IgD-negative memory B cell (primary cell): ENCODE data around the gene RBBP8NL. TPM values are rescaled to one million over a fixed set of nuclear protein-coding genes. Genes with fewer than 3 reads are reported as not detected.

Experiments
- H3K27ac Mint-ChIP-seq, 3 donors: one replicate each; pipeline ENCODE4 v1.8.0; 2020 to 2022; ENCODE audit warnings: mild to moderate bottlenecking in 3 of 3, mixed read lengths in 3 of 3, moderate library complexity in 1 of 3
- H3K27me3 Mint-ChIP-seq: one replicate; pipeline ENCODE4 v1.8.0; 2021; ENCODE audit warnings: mixed read lengths
- H3K36me3 Mint-ChIP-seq: one replicate; pipeline ENCODE4 v1.8.0; 2020; ENCODE audit warnings: mild to moderate bottlenecking, mixed read lengths
- H3K4me1 Mint-ChIP-seq, 3 donors: one replicate each; pipeline ENCODE4 v1.8.0; 2020 to 2022; ENCODE audit warnings: mixed read lengths in 3 of 3, mild to moderate bottlenecking in 1 of 3
- H3K4me3 Mint-ChIP-seq, 4 donors: one replicate each; pipeline ENCODE4 v1.8.0; 2020 to 2022; ENCODE audit warnings: mild to moderate bottlenecking in 4 of 4, mixed read lengths in 4 of 4, moderate library complexity in 3 of 4
- H3K9me3 Mint-ChIP-seq, 3 donors: one replicate each; pipeline ENCODE4 v1.8.0; 2020 to 2021; ENCODE audit warnings: mixed read lengths in 3 of 3, mild to moderate bottlenecking in 1 of 3
- polyA plus RNA-seq: library from polyadenylated mRNA; unstranded; fragments of 300-500 nt; fragmentation: Illumina TruSeq; gene quantifications from one replicate; pipeline ENCODE4 v1.2.3, GENCODE V29; 2021

The RBBP8NL gene
- polyA plus RNA-seq, 1 donor from 2014 or later: not detected

DNA sequence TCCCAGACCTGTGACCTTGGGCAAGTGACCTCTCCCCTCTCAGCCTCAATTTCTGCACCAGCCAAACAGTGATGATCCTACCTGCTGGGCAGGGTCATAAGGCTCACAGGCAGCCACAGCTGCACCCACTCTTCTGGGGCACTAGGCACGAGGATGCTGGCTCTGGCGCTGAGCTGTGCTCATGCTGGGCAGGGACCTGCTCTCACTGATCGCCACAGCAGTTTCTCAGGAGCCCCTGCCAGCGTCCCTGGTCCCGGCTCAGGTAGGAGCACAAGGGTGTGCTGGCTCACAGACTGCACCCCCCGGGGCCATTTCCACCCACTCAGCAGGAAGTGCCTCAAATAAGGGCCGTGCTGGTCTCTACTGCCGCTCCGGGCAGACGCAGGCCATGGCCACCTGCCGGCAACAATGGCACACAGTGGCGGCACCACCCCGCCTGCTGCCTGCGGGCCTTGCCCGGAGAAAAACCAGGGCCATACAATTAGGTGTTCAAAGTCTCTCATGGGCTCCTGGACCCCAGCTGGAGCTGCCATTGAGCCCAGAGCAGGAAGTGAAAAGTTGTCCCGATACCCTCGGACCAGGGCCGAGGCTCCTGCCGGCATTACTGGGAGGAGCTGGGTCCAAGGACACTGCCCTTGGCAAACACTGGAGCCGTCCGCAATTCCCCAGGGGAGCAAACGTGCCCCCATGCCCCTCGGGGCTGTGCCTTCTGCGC, 15.7 kb downstream of the RBBP8NL start:
- Mint-ChIP-seq H3K36me3 (no peaks in the 10 kb centered on the region), H3K4me1 (peaks cover 0 to 9% (median 6%) of the 10 kb centered on the region in 3 donors), H3K27ac (no peak overlapping the region), H3K27me3 (peaks cover 3% of the 10 kb centered on the region), H3K4me3 (peak overlapping the region in 1 of 4 donors; percentile 12), H3K9me3 (no peaks in the 10 kb centered on the region)

DNA sequence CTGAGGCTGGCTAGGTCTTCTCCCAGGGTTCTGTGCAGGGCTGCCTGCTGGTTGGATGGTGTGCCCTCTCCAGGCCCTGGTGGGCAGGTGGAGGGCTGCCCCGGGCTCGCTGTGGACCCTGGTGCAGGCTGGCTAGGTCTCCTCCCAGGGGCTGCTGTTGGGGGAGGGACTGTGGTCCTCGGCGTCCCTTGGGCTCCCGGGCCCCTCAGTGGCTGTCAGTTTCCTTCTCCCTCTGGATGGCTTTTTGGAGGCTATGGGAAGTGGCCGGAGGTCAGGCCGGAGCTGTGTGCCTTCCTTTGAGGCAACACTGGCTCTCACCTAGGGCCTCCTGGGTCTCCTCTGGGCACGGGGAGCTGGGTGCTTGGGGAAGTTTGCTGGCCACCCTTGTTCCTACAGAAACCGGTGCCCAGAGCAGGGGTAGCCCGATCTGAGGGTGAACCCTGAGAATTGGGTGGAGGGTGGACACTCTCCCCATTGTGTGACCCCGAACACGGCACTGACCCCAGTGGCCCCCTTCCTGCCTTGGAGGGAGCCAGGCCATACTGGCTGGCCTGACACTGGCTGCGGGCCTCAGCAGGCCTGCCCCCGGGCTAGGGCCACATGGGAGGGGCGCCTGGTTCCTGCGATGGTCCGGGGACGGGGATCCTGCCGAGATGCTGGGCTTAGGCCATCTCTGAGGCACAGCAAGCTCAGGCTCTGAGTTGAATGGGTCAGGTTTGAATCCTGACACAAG, 16.4 kb downstream of the RBBP8NL start:
- H3K4me3 Mint-ChIP-seq: no peak overlapping the region
- H3K9me3 Mint-ChIP-seq: no peaks in the 10 kb centered on the region
- H3K27ac Mint-ChIP-seq: no peak overlapping the region
- peaks cover 3 to 12% (median 6%) of the 10 kb centered on the region in 3 donors for H3K4me1 Mint-ChIP-seq
- no peaks in the 10 kb centered on the region for H3K36me3 Mint-ChIP-seq
- H3K27me3 Mint-ChIP-seq: peaks cover 3% of the 10 kb centered on the region

DNA sequence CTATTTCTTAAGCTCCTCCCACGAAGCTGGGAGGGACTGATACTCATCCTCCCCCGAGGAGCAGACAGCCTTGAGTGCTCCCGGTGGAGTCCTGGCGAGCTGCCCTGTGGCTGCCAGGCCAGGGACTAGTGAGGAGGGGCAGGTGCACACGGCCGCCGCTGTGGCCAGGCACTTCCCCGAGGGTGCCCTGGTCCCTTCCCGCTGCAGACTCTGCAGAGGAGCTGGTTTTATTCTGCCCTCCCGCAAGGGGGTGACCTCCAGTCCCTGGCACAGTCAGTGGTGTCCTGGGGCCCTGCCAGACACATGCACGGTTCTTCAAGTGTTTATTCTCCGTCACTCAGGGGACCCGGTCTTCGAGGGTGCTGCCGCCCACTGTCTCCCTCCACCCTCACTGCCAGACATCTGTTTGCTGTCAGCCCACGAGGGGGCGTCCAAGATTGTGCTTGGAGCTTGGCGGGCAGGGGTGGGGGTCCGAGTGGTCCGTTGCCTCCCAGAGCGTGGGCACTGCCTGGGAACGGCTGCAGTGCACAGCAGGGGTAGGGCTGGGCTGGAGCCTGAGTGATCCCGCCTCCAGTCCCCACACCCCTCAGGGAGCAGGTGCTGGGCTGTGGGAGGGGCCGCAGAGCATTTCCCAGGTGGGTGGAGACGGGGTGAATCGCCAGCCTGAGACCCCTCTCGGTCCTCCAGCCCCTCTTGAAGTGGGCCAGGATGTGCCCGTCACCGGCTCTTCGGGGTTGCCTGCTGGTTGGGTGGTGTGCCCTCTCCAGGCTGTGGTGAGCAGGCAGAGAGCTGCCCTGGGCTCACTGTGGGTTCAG, 17.2 kb downstream of the RBBP8NL start:
- Mint-ChIP-seq H3K9me3 (no peaks in the 10 kb centered on the region), H3K4me3 (peak overlapping the region in 2 of 4 donors; percentile 71 to 74), H3K27ac (peak overlapping the region in 2 of 3 donors; percentile 71 to 86), H3K36me3 (no peaks in the 10 kb centered on the region), H3K4me1 (peaks cover 6 to 14% (median 9%) of the 10 kb centered on the region in 3 donors), H3K27me3 (peaks cover 3% of the 10 kb centered on the region)

DNA sequence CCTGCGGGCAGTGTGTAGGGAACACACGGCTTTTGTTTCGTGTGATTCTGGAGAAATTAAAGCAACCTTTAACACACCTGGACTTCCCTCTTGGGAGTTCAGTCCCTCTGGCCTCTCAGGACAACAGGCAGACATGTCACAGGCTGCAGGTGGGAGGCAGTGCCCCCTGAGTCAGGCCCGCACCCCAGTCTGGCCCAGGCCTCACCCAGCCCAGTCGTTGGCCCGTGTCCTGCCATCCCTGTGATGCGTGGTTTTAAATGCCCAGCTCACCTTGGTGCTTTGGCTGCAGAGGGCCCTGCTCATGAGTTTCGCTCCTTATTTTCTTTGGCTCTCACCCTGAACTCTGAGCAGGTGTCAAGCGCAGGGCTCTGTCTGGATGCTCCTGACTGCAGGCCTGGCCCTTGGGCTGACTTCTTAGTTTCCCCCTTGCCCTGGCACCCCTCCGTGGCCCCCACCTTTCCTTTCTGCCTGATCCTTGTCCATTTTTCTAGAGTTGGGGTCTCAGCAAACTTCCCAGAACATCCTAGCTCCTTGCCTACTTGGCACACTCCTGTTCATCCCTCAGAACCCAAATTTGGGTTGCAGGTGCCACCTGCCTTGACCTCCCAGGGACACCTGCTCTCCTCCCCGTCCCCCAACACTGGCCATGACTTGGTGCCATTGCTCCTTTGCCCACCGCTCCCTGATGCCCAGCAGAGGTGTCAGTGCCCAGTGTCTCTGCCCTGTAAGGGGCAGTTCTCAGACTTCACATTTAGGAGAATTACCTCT, 18.1 kb downstream of the RBBP8NL start:
- Mint-ChIP-seq H3K27ac (peak overlapping the region in 2 of 3 donors; percentile 71 to 86), H3K4me1 (peaks cover 6 to 15% (median 9%) of the 10 kb centered on the region in 3 donors), H3K36me3 (no peaks in the 10 kb centered on the region), H3K4me3 (peak overlapping the region in 3 of 4 donors; percentile 38 to 74 (median 71)), H3K27me3 (peaks cover 3% of the 10 kb centered on the region), H3K9me3 (no peaks in the 10 kb centered on the region)

- no peaks in the 10 kb centered on the region for H3K9me3 Mint-ChIP-seq
- peak overlapping the region in 1 of 4 donors; percentile 71 for H3K4me3 Mint-ChIP-seq
- no peaks in the 10 kb centered on the region for H3K36me3 Mint-ChIP-seq
- H3K4me1 Mint-ChIP-seq: peaks cover 6 to 17% (median 10%) of the 10 kb centered on the region in 3 donors
- H3K27ac Mint-ChIP-seq: no peak overlapping the region
- H3K27me3 Mint-ChIP-seq: peaks cover 3% of the 10 kb centered on the region
These were observed 18.7 kb downstream of the RBBP8NL start for GRCh38 chr20:62408640-62409039.

GRCh38 chr20:62408055-62408454, 19.3 kb downstream of the RBBP8NL start:
- Mint-ChIP-seq H3K9me3 (no peaks in the 10 kb centered on the region), H3K4me3 (peak overlapping the region in 3 of 4 donors; percentile 82 to 88 (median 84)), H3K27ac (peak overlapping the region in 1 of 3 donors; percentile 78), H3K4me1 (peaks cover 6 to 17% (median 13%) of the 10 kb centered on the region in 3 donors), H3K27me3 (peaks cover 3% of the 10 kb centered on the region), H3K36me3 (no peaks in the 10 kb centered on the region)

GRCh38 chr20:62407221-62407992, 19.9 kb downstream of the RBBP8NL start, which contains the start of gene CABLES2:
CABLES2 (minus strand) TSS chr20:62407285; CDS start chr20:62407276, 9 bp downstream.
- no peaks in the 10 kb centered on the region for H3K36me3 Mint-ChIP-seq
- H3K27me3 Mint-ChIP-seq: peaks cover 3% of the 10 kb centered on the region
- peaks cover 6 to 17% (median 13%) of the 10 kb centered on the region in 3 donors for H3K4me1 Mint-ChIP-seq
- peak within 1 kb of the TSS; percentile 84 to 94 (median 90) for H3K4me3 Mint-ChIP-seq
- peak within 1 kb of the TSS; percentile 47 to 90 (median 78) for H3K27ac Mint-ChIP-seq
- H3K9me3 Mint-ChIP-seq: no peaks in the 10 kb centered on the region

DNA sequence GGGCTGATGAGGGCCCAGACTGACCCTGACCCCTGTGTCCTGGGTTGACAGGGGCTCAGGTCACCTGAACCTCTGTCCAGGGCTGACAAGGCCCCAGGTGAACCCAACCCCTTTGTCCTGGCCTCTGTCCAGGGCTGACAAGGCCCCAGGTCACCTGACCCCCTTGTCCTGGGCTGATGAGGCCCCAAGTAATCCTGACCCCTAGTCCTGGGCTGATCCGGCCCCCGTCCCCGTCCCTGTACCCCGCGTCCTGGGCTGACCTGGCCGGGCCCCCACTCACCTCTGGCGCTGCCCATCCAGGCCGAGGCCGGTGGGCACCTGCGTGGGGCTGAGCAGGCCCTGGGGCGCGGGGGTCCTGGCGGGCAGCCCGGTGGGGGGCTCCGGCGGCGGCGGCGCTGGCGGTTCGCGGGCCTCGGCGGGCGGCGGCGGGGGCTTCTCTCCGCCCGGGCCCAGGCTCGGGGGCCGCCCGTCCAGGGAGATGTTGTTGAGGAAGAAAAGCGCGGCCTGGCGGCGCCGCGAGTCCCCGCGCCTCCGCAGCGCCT, 20.6 kb downstream of the RBBP8NL start:
- H3K36me3 Mint-ChIP-seq: no peaks in the 10 kb centered on the region
- H3K27me3 Mint-ChIP-seq: peaks cover 3% of the 10 kb centered on the region
- peak overlapping the region; percentile 72 to 88 (median 84) for H3K4me3 Mint-ChIP-seq
- H3K9me3 Mint-ChIP-seq: no peaks in the 10 kb centered on the region
- H3K27ac Mint-ChIP-seq: peak overlapping the region in 1 of 3 donors; percentile 65
- peaks cover 6 to 17% (median 15%) of the 10 kb centered on the region in 3 donors for H3K4me1 Mint-ChIP-seq

GRCh38 chr20:62405981-62406513, 21.3 kb downstream of the RBBP8NL start:
- peaks cover 6 to 19% (median 15%) of the 10 kb centered on the region in 3 donors for H3K4me1 Mint-ChIP-seq
- no peaks in the 10 kb centered on the region for H3K36me3 Mint-ChIP-seq
- H3K27ac Mint-ChIP-seq: peak overlapping the region in 1 of 3 donors; percentile 65
- peak overlapping the region; percentile 43 to 87 (median 74) for H3K4me3 Mint-ChIP-seq
- peaks cover 3% of the 10 kb centered on the region for H3K27me3 Mint-ChIP-seq
- H3K9me3 Mint-ChIP-seq: no peaks in the 10 kb centered on the region

- Mint-ChIP-seq H3K4me1 (peaks cover 6 to 22% (median 17%) of the 10 kb centered on the region in 3 donors), H3K9me3 (no peaks in the 10 kb centered on the region), H3K36me3 (no peaks in the 10 kb centered on the region), H3K27me3 (peaks cover 3% of the 10 kb centered on the region), H3K4me3 (peak overlapping the region; percentile 65 to 87 (median 69)), H3K27ac (peak overlapping the region in 2 of 3 donors; percentile 50 to 71)
These were observed 22.0 kb downstream of the RBBP8NL start for GRCh38 chr20:62405108-62405980.

- Mint-ChIP-seq H3K9me3 (no peaks in the 10 kb centered on the region), H3K4me1 (peaks cover 6 to 20% (median 17%) of the 10 kb centered on the region in 3 donors), H3K36me3 (no peaks in the 10 kb centered on the region), H3K27ac (no peak overlapping the region), H3K4me3 (peak overlapping the region in 3 of 4 donors; percentile 16 to 66 (median 65)), H3K27me3 (no peaks in the 10 kb centered on the region)
These were observed 22.6 kb downstream of the RBBP8NL start for GRCh38 chr20:62404761-62405107.

GRCh38 chr20:62404112-62404665, 23.1 kb downstream of the RBBP8NL start:
- H3K4me1 Mint-ChIP-seq: peaks cover 6 to 17% (median 15%) of the 10 kb centered on the region in 3 donors
- peak overlapping the region in 1 of 3 donors; percentile 65 for H3K27ac Mint-ChIP-seq
- no peaks in the 10 kb centered on the region for H3K9me3 Mint-ChIP-seq
- no peaks in the 10 kb centered on the region for H3K36me3 Mint-ChIP-seq
- no peaks in the 10 kb centered on the region for H3K27me3 Mint-ChIP-seq
- peak overlapping the region in 2 of 4 donors; percentile 16 to 81 for H3K4me3 Mint-ChIP-seq
